Coronary artery (tissue), 2 donors: ENCODE measurements around the gene TTC22.

ENCODE experiments used
- DNase-seq: peaks from one replicate; pipeline ENCODE4 v3.0.0-alpha.2; 2017; ENCODE audit warnings: low spot score
- H3K27ac ChIP-seq, 2 donors: fragments of 200-600 bp; sonication (generic); one replicate each; pipeline ENCODE4 v1.5.1; 2016 to 2019
- H3K4me3 ChIP-seq: fragments of 200-600 bp; sonication (generic); 2 replicates; pipeline ENCODE4 v1.5.1; 2016; ENCODE audit warnings: mild to moderate bottlenecking, moderate library complexity
- CTCF ChIP-seq: fragments of 200-600 bp; sonication (generic); IDR thresholded peaks from one replicate; pipeline ENCODE4 v1.5.1; 2019; ENCODE audit warnings: antibody characterized with exemption

The TTC22 gene

GRCh38 chr1:54764133-54764921, 36.8 kb downstream of the TTC22 start, which contains the start of gene PARS2:
Gene PARS2, minus strand, starts transcription at chr1:54764523. Its CDS starts 5,362 bp downstream, at chr1:54759161.
- Histone ChIP-seq H3K4me3 (peak within 1 kb of the TSS; percentile 88), H3K27ac (peak within 1 kb of the TSS; percentile 21 to 80)
- no peak for TF ChIP-seq CTCF
- peak; percentile 98 for DNase-seq

GRCh38 chr1:54763816-54764132, 37.3 kb downstream of the TTC22 start:
- peak overlapping the region; percentile 21 to 80 for H3K27ac ChIP-seq
- DNase-seq, result no peak
- TF ChIP-seq CTCF, result no peak
- H3K4me3 ChIP-seq, result peak overlapping the region; percentile 88

- no peak for DNase-seq
- H3K4me3 ChIP-seq, result no peak overlapping the region
- no peak for TF ChIP-seq CTCF
- H3K27ac ChIP-seq, result no peak overlapping the region
These were observed 42.3 kb downstream of the TTC22 start for GRCh38 chr1:54758678-54759348.

- DNase-seq, result no peak
- H3K4me3 ChIP-seq, result no peak overlapping the region
- TF ChIP-seq CTCF, result no peak
- no peak overlapping the region for H3K27ac ChIP-seq
These were observed 43.3 kb downstream of the TTC22 start for GRCh38 chr1:54757833-54758232.

- no peak overlapping the region for H3K4me3 ChIP-seq
- H3K27ac ChIP-seq, result no peak overlapping the region
- no peak for DNase-seq
- TF ChIP-seq CTCF, result no peak
These were observed 46.4 kb downstream of the TTC22 start for GRCh38 chr1:54754486-54755285.

GRCh38 chr1:54754045-54754444, 47.1 kb downstream of the TTC22 start:
- no peak overlapping the region for H3K4me3 ChIP-seq
- TF ChIP-seq CTCF, result no peak
- no peak for DNase-seq
- H3K27ac ChIP-seq, result no peak overlapping the region
